ENCODE data around the gene CBLN1. TPM values are rescaled to one million over a fixed set of nuclear protein-coding genes. Genes with fewer than 3 reads are reported as not detected.

Gene CBLN1
- total and polyA plus RNA-seq, 7 donors: 0.05 to 1.3 (median 0.54) TPM

- Histone ChIP-seq H3K4me3 (no peak overlapping the region), H3K9me3 (no peaks in the 10 kb centered on the region), H3K36me3 (ENCODE audit: insufficient read depth in 1 of 2, low read depth in 1 of 2) (no peaks in the 10 kb centered on the region), H3K27me3 (ENCODE audit: insufficient read depth in 3 of 3, low read length in 2 of 3) (peaks cover 0 to 88% (median 39%) of the 10 kb centered on the region in 3 donors), H3K27ac (no peak overlapping the region), H3K4me1 (peaks cover 11% of the 10 kb centered on the region)
- intact Hi-C loops (cut with DNase I): no loop called here
- TF ChIP-seq CTCF (IDR thresholded peaks at IDR 0.05): no peak
- 16 to 26% (median 26%) methylated on average over 3 of the region's 3 CpGs for WGBS, 3 donors
- ATAC-seq (no peak), DNase-seq (no peak)
Observed at GRCh38 chr16:49273771-49274170, 7.9 kb downstream of the CBLN1 start.

- H3K9me3 ChIP-seq: no peaks in the 10 kb centered on the region
- DNase-seq: no peak
- H3K4me3 ChIP-seq: no peak overlapping the region
- no peaks in the 10 kb centered on the region for H3K4me1 ChIP-seq
- TF ChIP-seq CTCF (IDR thresholded peaks at IDR 0.05): no peak
- 55 to 56% (median 56%) methylated on average over 3 of the region's 3 CpGs for WGBS, 3 donors
- H3K27me3 ChIP-seq (ENCODE audit: insufficient read depth in 3 of 3, low read length in 2 of 3): peaks cover 0 to 70% (median 24%) of the 10 kb centered on the region in 3 donors
- intact Hi-C loops (cut with DNase I): no loop called here
- ATAC-seq: no peak
- H3K36me3 ChIP-seq (ENCODE audit: insufficient read depth in 1 of 2, low read depth in 1 of 2): no peaks in the 10 kb centered on the region
- H3K27ac ChIP-seq: no peak overlapping the region
Observed at GRCh38 chr16:49271363-49271762, 10.3 kb downstream of the CBLN1 start.

- no peak for ATAC-seq
- WGBS, 3 donors: 64 to 77% (median 70%) methylated on average over 3 of the region's 3 CpGs
- H3K27me3 ChIP-seq (ENCODE audit: insufficient read depth in 3 of 3, low read length in 2 of 3): peaks cover 0 to 48% (median 6%) of the 10 kb centered on the region in 3 donors
- TF ChIP-seq CTCF (IDR thresholded peaks at IDR 0.05): no peak
- intact Hi-C loops (cut with DNase I): no loop called here
- H3K36me3 ChIP-seq (ENCODE audit: insufficient read depth in 1 of 2, low read depth in 1 of 2): no peaks in the 10 kb centered on the region
- H3K4me1 ChIP-seq: no peaks in the 10 kb centered on the region
- H3K9me3 ChIP-seq: no peaks in the 10 kb centered on the region
- no peak overlapping the region for H3K27ac ChIP-seq
- no peak for DNase-seq
- H3K4me3 ChIP-seq: no peak overlapping the region
Observed at GRCh38 chr16:49269201-49269600, 12.4 kb downstream of the CBLN1 start.

- Histone ChIP-seq H3K9me3 (no peaks in the 10 kb centered on the region), H3K36me3 (ENCODE audit: insufficient read depth in 1 of 2, low read depth in 1 of 2) (no peaks in the 10 kb centered on the region), H3K27me3 (ENCODE audit: insufficient read depth in 3 of 3, low read length in 2 of 3) (peaks cover 0 to 46% (median 6%) of the 10 kb centered on the region in 3 donors), H3K27ac (no peak overlapping the region), H3K4me1 (no peaks in the 10 kb centered on the region), H3K4me3 (no peak overlapping the region)
- WGBS, 3 donors: 22 to 33% (median 24%) methylated on average over 1 of the region's 1 CpG
- TF ChIP-seq CTCF (IDR thresholded peaks at IDR 0.05): no peak
- intact Hi-C loops (cut with DNase I): no loop called here
- ATAC-seq (no peak), DNase-seq (no peak)
Observed at GRCh38 chr16:49268667-49269066, 13.0 kb downstream of the CBLN1 start.

GRCh38 chr16:49262501-49262900, 19.1 kb downstream of the CBLN1 start:
- H3K9me3 ChIP-seq: no peaks in the 10 kb centered on the region
- no peak overlapping the region for H3K4me3 ChIP-seq
- ATAC-seq (no peak), DNase-seq (no peak)
- TF ChIP-seq CTCF (IDR thresholded peaks at IDR 0.05): no peak
- no peak overlapping the region for H3K27ac ChIP-seq
- no peaks in the 10 kb centered on the region for H3K4me1 ChIP-seq
- no peaks in the 10 kb centered on the region for H3K36me3 ChIP-seq (ENCODE audit: insufficient read depth in 1 of 2, low read depth in 1 of 2)
- intact Hi-C loops (cut with DNase I): no loop called here
- peaks cover 0 to 9% (median 0%) of the 10 kb centered on the region in 3 donors for H3K27me3 ChIP-seq (ENCODE audit: insufficient read depth in 3 of 3, low read length in 2 of 3)
- 69 to 71% (median 70%) methylated on average over 5 of the region's 5 CpGs for WGBS, 3 donors

Data from psoas muscle (tissue), 8 donors.